ENCODE measurements around the gene MLXIP.

- TF ChIP-seq CTCF (IDR thresholded peaks at IDR 0.05; ENCODE audit: extremely low read depth in 1 of 2, insufficient read depth in 1 of 2, low read depth in 1 of 2, low read length in 2 of 2) (no peak), POLR2A (IDR thresholded peaks at IDR 0.05; ENCODE audit: low read depth, low read length) (no peak), EZH2 (IDR thresholded peaks at IDR 0.05; ENCODE audit: borderline replicate concordance, low read depth, low read length, severe bottlenecking) (no peak), MAX (IDR thresholded peaks at IDR 0.05; ENCODE audit: insufficient read depth, insufficient read length) (no peak), FOS (IDR thresholded peaks at IDR 0.05; ENCODE audit: borderline replicate concordance, insufficient read depth, low read length) (no peak)
These were observed 4.2 kb downstream of the MLXIP start for GRCh38 chr12:122082621-122083356.

Data from endothelial cell of umbilical vein (primary cell).